AG08395 (cell line): ENCODE measurements around the gene POLR3H.
A peak's percentile ranks its signal among the peaks of the same experiment; 100 is the strongest.

Experiments
- DNase-seq: peaks from one replicate; pipeline ENCODE4 v3.0.0; 2012; ENCODE audit warnings: mixed read lengths, low spot score

POLR3H gene

DNA sequence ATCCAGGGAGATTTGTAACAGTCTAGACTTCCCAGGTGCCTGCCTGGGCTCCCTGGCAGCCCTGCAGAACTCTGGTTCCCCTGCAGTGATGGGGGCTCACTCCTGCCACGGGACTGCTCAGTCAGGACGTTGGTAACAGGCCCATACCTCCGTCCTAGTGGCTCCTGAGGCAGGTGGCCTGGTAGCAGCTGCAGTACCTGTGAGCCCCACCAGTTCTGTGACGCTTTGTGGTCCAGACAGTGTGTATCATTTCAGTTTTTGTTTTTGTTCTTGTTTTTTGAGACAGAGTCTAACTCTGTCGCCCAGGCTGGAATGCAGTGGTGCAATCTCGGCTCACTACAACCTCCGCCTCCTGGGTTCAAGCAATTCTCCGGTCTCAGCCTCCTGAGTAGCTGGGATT is 27.8 kb downstream of the POLR3H start:
- DNase-seq, result no peak

DNA sequence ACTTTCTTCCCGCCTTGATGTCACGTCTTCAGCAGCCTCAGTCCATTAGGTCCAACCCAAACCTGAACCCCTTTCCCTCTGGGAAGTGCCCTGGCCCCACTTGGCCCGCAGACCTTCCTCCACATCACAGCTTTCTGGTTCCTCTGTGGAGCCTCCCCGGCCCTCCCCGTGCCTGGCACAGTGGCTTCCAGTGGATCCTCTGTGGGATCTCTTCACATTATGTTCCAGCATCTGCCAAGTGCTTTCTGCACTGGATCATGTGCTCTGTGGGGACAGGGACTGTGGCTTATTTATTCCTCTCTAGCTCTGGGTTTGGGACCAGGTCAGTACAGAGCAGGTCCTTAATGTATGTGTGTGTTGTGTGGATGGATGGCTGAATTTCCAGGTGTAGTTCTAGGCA is 30.9 kb downstream of the POLR3H start:
- DNase-seq, result no peak

DNA sequence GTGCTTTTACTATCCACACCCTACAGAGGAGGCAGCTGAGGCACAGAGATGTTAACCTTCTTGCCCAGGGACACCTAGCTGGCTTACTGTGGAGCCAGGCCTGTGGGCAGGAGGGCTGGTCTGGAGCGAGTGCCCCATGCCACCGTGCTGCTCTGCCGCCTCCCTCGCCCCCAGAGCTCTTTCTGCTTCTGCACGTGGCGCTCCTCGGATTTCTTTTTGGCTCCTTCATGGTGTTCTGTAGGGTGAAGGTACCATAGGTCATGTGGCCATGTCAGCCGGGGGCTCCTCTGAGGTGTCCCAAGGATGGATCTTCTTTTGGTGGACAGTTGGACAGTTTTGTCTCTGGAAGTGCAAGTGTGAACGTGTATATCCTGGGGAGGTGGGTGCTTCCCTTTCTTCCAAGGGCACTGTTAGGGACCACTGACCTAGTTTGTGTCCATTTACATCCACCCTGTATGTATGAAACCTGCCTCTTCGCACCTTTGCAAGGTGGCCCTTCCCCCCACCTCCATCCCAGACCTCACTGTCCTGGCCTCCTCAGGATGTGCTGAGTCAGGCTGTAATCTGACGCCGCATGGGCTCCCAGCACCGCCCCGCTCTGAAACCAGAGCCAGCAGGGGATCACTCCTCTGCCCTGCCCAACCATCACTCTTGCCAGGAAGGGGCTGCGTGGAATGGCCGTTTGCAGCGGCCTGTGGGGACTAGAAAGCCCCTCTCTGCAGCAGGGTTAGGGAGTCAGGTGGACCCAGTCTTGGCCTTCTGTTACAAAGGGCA is 31.7 kb downstream of the POLR3H start:
- peak; percentile 84 for DNase-seq

DNA sequence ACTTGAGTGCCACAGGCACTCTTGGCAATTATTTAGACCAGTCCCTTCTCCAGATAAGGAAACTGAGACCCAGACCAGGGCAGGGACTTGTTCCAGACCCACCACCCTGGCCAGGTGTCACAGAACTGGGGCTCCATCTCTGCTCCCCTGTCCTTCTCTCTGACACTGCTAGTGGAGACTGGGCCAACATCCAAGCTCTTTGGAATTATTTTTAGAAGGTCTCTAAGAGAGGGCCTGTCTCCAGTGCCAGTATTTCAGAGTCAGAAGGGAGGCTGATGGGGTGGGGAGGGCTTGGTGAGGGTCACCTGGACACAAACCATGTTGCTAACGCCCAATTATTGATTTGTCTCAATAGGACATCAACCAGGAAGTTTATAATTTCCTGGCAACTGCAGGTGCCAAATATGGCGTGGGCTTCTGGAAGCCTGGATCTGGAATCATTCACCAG is 32.7 kb downstream of the POLR3H start:
- DNase-seq, result no peak

GRCh38 chr22:41508770-41509170 is 35.5 kb downstream of the POLR3H start:
- DNase-seq, result no peak

- no peak for DNase-seq
Measured at GRCh38 chr22:41507330-41508063, 36.8 kb downstream of the POLR3H start.

- no peak for DNase-seq
Measured at GRCh38 chr22:41505511-41506220, 38.6 kb downstream of the POLR3H start.

GRCh38 chr22:41504816-41505215 is 39.5 kb downstream of the POLR3H start:
- DNase-seq, result no peak

- DNase-seq, result peak; percentile 52
Measured at GRCh38 chr22:41504397-41504796, 39.9 kb downstream of the POLR3H start.

DNA sequence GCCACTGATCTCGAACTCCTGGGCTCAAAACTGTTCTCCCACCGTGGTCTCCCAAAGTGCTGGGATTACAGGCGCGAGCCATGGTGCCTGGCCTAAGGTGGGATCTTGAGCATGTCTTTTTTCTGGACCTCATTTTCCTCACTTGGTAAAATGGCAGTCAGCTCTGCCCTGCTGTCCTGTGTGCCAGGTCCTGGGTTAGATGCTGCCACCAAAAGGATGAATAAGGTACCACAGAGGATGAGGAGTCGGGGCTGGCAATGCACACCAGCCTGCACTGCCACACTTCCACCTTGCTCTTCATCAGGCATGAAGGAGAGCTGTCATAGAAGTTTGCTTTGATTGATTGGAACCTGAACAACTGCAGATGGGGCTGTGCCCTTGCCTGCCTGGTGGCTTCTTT is 43.1 kb downstream of the POLR3H start:
- DNase-seq, result peak; percentile 41

DNA sequence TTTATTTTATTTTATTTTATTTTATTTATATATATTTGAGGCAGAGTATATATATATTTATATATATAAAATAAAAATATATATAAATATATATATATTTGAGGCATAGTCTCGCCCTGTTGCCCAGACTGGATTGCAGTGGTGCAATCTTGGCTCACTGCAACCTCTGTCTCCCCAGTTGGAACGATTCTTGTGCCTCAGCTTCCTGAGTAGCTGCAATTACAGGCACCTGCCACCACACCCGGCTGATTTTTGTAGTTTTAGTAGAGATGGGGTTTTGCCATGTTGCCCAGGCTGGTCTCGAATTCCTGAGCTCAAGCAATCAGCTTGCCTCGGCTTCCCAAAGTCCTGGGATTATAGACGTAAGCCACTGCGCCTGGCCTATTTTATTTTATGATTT is 44.0 kb downstream of the POLR3H start:
- no peak for DNase-seq

DNA sequence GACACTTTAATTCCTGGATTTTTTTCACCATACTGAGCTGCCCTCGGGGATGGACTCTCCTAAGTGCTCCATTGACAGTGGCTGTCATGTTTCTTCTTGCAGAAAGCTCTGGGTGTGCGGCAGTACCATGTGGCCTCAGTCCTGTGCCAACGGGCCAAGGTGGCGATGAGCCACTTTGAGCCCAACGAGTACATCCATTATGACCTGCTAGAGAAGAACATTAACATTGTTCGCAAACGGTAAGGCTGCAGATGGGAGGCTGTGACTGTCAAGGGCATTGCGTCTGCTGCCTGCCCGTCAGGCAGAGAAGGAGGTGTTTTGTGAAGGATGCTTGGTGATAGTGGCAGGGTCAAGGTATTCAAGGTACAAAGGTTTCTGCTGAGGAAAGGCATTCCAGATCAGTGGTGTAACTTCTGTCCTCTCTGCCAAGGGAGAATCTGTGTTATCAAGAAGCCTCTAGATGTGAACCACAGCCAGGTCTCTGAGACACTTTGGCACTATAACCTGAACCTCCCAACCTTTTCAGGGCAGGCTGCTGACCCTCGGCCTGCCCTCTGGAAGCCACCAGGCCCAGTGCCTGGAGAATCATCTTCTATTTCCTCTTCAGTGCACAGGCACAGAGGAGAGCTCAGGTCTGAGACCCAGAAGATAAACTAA is 44.5 kb downstream of the POLR3H start:
- DNase-seq, result no peak

- DNase-seq, result no peak
Measured at GRCh38 chr22:41498303-41498835, 45.9 kb downstream of the POLR3H start.

DNA sequence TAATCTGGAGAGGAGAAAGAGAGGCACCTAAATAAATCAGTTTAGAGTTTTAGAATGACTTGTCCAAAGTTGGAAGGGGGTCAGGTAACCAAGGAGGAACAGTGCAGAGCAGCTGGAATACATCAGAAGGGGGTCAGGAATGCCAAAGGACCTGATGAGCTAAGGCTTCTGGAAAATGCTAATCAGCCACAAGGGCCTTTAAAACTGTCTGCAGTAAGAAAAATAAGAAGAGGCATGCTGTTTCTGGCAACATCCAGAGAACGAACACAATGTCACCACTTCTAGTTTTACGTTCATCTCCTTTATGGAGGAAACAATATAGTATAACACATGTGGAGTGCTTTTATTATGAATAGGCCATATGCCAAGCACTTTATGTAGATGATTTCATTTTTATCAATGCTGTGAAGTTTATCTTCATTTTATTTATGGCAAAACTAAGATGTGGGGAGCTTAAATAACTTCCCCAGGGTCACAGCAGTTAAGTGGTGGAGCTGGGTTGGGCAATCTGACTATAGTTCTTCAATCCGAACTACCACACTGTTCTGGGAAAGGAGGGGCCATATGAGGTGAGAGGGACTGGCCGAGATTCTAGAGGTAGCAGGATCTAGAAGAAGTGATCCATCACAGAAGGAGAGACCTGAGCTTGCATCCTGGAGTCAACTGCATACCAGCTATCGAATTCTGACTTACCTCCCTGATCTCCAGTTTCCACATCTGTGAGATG is 52.7 kb downstream of the POLR3H start:
- no peak for DNase-seq

DNA sequence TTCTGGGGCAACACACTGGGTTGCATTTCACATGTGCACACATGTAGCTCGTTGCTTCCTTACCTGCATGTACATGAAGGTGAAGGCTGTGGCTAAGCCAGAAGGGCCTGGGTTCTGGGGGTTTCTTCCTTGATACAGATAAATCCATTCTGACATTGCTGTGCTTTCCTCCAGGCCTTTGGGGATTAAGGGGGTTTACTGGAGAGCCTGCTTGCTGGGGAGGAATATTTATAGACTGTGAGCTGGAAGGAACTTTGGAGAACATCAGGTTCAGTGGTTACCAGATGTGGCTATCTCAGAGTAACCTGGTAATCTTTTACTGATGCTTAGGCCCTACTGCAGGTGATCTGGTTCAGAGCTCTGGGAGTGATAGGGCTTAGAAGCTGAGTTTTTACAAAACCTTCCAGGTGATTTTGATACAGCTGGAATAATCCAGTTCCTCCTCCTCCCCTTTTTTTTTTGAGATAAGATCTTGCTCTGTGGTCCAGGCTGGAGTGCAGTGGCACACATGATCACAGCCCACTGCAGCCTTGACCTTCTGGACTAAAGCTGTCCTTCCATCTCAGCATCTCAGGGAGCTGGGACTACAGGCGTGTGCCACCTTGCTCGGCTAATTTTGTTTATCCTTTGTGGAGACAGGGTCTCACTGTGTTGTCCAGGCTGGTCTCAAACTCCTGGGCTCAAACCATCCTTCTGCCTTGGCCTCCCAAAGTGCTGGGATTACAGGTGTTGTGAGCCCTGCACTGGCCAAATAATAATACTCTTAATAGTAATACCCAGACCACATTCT is 55.5 kb downstream of the POLR3H start:
- DNase-seq, result no peak

DNA sequence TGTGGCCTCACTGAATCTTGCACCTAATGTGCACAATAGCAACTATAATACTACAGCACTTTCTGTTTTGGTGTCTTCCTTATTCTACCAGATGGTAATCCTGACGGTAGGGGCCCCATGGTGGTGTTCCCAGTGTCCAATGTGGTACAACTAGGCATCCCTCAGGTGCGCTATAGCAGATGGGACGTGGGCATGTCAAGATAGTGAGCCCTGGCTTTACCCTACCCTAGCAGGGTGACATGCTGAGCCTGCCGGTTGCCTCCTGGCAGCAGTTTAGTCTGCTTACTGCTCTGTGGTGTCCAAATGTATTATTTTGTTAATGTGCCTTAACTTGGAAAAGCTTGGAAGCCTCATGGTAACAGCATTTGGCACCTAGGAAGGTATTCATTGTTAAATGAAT is 56.2 kb downstream of the POLR3H start:
- no peak for DNase-seq

DNA sequence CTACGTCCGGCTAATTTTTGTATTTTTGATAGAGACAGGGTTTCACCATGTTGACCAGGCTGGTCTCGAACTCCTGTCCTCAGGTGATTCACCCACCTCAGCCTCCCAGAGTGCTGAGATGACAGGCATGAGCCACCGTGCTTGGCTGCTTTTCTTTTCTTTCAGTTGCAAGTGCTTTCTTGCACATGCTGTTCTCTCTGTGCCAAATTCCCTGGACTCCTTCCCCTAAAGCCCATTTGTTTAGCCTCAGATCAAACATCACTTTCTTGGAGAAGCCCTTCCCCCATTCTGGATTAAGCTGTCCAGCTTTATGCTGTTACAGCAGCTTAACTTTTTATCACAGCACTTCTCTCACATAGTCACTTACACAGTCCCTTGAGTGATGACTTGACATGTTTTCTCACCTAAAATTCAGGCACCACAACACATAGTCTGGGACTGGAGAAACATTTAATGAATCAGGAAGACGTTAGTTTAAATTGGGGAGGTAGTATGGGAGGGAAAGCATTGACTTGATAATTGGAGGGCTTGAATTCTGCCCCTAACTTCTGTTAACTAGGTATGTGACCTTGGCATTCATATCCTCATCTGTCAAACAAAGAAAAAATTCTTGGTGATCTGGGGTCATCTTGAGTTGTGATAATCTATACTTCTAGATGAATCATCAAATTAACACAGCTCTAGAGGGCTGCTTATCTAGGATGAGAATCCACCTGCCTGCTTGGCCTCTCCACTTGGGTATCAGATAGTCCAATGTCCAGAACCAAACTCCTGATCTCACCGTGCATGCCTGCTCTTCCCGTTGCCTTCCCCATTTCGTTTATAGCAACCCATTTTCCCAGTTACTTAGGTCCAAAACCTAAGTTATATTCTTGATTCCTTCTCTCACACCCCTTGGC is 57.0 kb downstream of the POLR3H start:
- no peak for DNase-seq

DNA sequence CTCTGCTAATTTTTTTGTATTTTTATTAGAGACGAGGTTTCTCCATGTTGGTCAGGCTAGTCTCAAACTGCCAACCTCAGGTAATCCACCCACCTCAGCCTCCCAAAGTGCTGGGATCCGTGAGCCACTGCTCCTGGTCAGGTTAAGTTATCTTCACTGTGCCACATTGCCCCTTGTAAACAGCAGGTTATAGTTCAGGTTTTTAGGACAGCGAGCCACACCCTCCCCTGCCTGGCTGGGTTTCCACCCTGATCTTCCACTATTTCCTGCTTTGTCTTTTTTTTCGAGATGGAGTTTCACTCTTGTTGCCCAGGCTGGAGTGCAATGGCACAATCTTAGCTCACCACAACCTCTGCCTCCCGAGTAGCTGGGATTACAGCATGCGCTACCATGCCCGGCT is 59.2 kb downstream of the POLR3H start:
- no peak for DNase-seq

- DNase-seq, result peak; percentile 46
Measured at GRCh38 chr22:41482319-41482935, 61.8 kb downstream of the POLR3H start.
